Right lobe of liver (tissue), 4 donors: ENCODE results near the gene PRKAG2.

Experiments
- CTCF ChIP-seq, 4 donors: fragments of 200-600 bp in 3 of 4; fragments of 450-650 bp in 1 of 4; IDR thresholded peaks; one replicate each; pipeline versions ENCODE4 v1.5.1 to v1.8.0; 2016 to 2022; ENCODE audit warnings: antibody characterized with exemption in 4 of 4, mild to moderate bottlenecking in 2 of 4
- POLR2A ChIP-seq: fragments of 450-650 bp; IDR thresholded peaks from one replicate; pipeline ENCODE4 v1.6.1; 2017; ENCODE audit warnings: antibody characterized with exemption, mild to moderate bottlenecking
- donor health status: DM: no; HTN: no; CAD: no.
- donor health status: DM: no; HTN: no; CAD: no.
- donor health status: DM: no; HTN: yes; CAD: no.

GRCh38 chr7:151840088-151840910 is 36.6 kb downstream of the PRKAG2 start:
- TF ChIP-seq CTCF (IDR thresholded peaks at IDR 0.05) = no peak
- TF ChIP-seq POLR2A = no peak
